HCT116 (cell line): ENCODE results near the gene RNU6-7. TPM values are rescaled to one million over a fixed set of nuclear protein-coding genes. Genes with fewer than 3 reads are reported as not detected.

Source experiments
- ATAC-seq: fragments of 200-7000 bp; cut with Tn5 transposase; 2 replicates; pipeline ENCODE4 v1.9.1; 2020; ENCODE audit warnings: mild to moderate bottlenecking, moderate library complexity
- BruUV-seq: library from RNA; stranded (reverse); fragments of 400-500 nt; replicated peaks from 2 replicates; lab custom pipeline; 2021; lab: Mats Ljungman, UMichigan
- CTCF ChIA-PET: fragments of 300-600 bp; sonication (Branson Sonifier 250); formaldehyde crosslinking; loops from one replicate; lab custom pipeline; 2021; ENCODE audit warnings: antibody characterized with exemption; lab: Charles Lee
- POLR2A ChIA-PET: fragments of 300-600, 350-600 bp; sonication (Branson Sonifier 250); formaldehyde crosslinking; loops from one replicate; lab custom pipeline; 2021; ENCODE audit warnings: antibody characterized with exemption; lab: Charles Lee
- RAD21 ChIA-PET, 2 experiments: fragments of 300-600 bp; sonication (Branson Sonifier 250); formaldehyde crosslinking; loops; one replicate each; lab custom pipeline; 2023; ENCODE audit warnings: low total read pairs in 2 of 2; ENCODE audit not compliant: uncharacterized antibody in 2 of 2, unreplicated experiment in 2 of 2, low non-redundant PET in 1 of 2; lab: Charles Lee
- DNase-seq: peaks from one replicate; pipeline ENCODE4 v3.0.0-alpha.2; 2010; ENCODE audit warnings: low read depth, low spot score
- H2AFZ ChIP-seq: fragments of 200-600 bp; shearing (Covaris generic), sonication (generic); 2 replicates; pipeline ENCODE4 v1.6.1; 2017; ENCODE audit warnings: low read depth, mixed run types, mixed read lengths, antibody characterized with exemption, low read length; ENCODE audit not compliant: poor library complexity, severe bottlenecking
- H3K27ac ChIP-seq: 2 replicates; pipeline ENCODE4 v1.5.1; 2012; ENCODE audit warnings: low read depth, low read length
- H3K27me3 ChIP-seq: fragments of 200-600 bp; sonication (generic); 2 replicates; pipeline ENCODE4 v1.6.1; 2016; ENCODE audit warnings: mixed run types, low read length, mixed read lengths; ENCODE audit not compliant: insufficient read depth
- H3K36me3 ChIP-seq, 2 experiments: fragments of 200-500 bp in 1 of 2; fragments of 200-600 bp in 1 of 2; sonication (Bioruptor generic) in 1 of 2; sonication (generic) in 1 of 2; 2 replicates each; pipeline versions ENCODE4 v1.5.1 to v1.6.1; 2014 to 2016; ENCODE audit warnings: low read length in 2 of 2, inconsistent platforms in 1 of 2, mixed read lengths in 1 of 2, mixed run types in 1 of 2; ENCODE audit not compliant: insufficient read depth in 2 of 2, control insufficient read depth in 1 of 2
- H3K4me1 ChIP-seq, 2 experiments: fragments of 200-600 bp in 1 of 2; sonication (generic) in 1 of 2; 2 replicates each; pipeline versions ENCODE4 v1.5.1 to v1.6.1; 2012 to 2017; ENCODE audit warnings: low read length in 2 of 2, inconsistent platforms in 1 of 2, mild to moderate bottlenecking in 1 of 2, mixed read lengths in 1 of 2, mixed run types in 1 of 2, moderate library complexity in 1 of 2; ENCODE audit not compliant: insufficient read depth in 2 of 2, control insufficient read depth in 1 of 2
- H3K4me2 ChIP-seq: fragments of 200-600 bp; sonication (generic); 2 replicates; pipeline ENCODE4 v1.6.1; 2017; ENCODE audit warnings: mixed run types, low read length, mixed read lengths
- H3K4me3 ChIP-seq, 2 experiments: fragments of 200-600 bp in 1 of 2; sonication (generic) in 1 of 2; replicated peaks in 1 of 2; 2 replicates each; pipeline ENCODE4 v1.5.1; 2011 to 2016; ENCODE audit warnings: low read length in 2 of 2, control low read depth in 1 of 2, low read depth in 1 of 2, mild to moderate bottlenecking in 1 of 2, mixed read lengths in 1 of 2, mixed run types in 1 of 2
- H3K79me2 ChIP-seq: fragments of 200-600 bp; sonication (generic); 2 replicates; pipeline ENCODE4 v1.6.1; 2017; ENCODE audit warnings: mild to moderate bottlenecking, mixed run types, low read length, moderate library complexity, mixed read lengths; ENCODE audit not compliant: insufficient read depth
- H3K9ac ChIP-seq: fragments of 200-600 bp; sonication (generic); 2 replicates; pipeline ENCODE4 v1.6.1; 2016; ENCODE audit warnings: low read length, mixed read lengths
- H3K9me2 ChIP-seq: fragments of 200-600 bp; sonication (generic), shearing (Covaris generic); 2 replicates; pipeline ENCODE4 v1.6.1; 2017; ENCODE audit warnings: mixed run types, mild to moderate bottlenecking, moderate library complexity; ENCODE audit not compliant: insufficient read depth
- H3K9me3 ChIP-seq, 2 experiments: fragments of 200-500 bp in 1 of 2; fragments of 200-600 bp in 1 of 2; sonication (Bioruptor generic) in 1 of 2; sonication (generic) in 1 of 2; 2 replicates each; pipeline ENCODE4 v1.6.1; 2014 to 2017; ENCODE audit warnings: low read length in 2 of 2, mixed read lengths in 2 of 2, inconsistent platforms in 1 of 2, low read depth in 1 of 2, mild to moderate bottlenecking in 1 of 2, mixed run types in 1 of 2, moderate library complexity in 1 of 2; ENCODE audit not compliant: control insufficient read depth in 1 of 2, insufficient read depth in 1 of 2
- H4K20me1 ChIP-seq: fragments of 200-600 bp; sonication (generic), shearing (Covaris generic); 2 replicates; pipeline ENCODE4 v1.6.1; 2017; ENCODE audit warnings: mixed run types, mild to moderate bottlenecking, moderate library complexity; ENCODE audit not compliant: insufficient read depth
- ATF3 ChIP-seq: IDR thresholded peaks from 2 replicates; pipeline ENCODE4 v1.6.1; 2012
- EGR1 ChIP-seq: IDR thresholded peaks from 2 replicates; pipeline ENCODE4 v1.6.1; 2012; ENCODE audit warnings: low read depth
- ELF1 ChIP-seq: IDR thresholded peaks from 2 replicates; pipeline ENCODE4 v1.6.1; 2012; ENCODE audit warnings: low read depth, borderline replicate concordance
- FOSL1 ChIP-seq: IDR thresholded peaks from 2 replicates; pipeline ENCODE4 v1.6.1; 2012; ENCODE audit warnings: low read depth
- POLR2A ChIP-seq: IDR thresholded peaks from 2 replicates; pipeline ENCODE4 v1.7.0; 2011; ENCODE audit warnings: borderline replicate concordance; ENCODE audit not compliant: insufficient read depth, insufficient read length; ENCODE audit errors: extremely low read depth
- RAD21 ChIP-seq: IDR thresholded peaks from 2 replicates; pipeline ENCODE4 v1.6.1; 2012; ENCODE audit warnings: low read depth, mild to moderate bottlenecking
- REST ChIP-seq: IDR thresholded peaks from 2 replicates; pipeline ENCODE4 v1.6.1; 2012; ENCODE audit warnings: low read depth
- SIN3A ChIP-seq: IDR thresholded peaks from 2 replicates; pipeline ENCODE4 v1.6.1; 2012; ENCODE audit warnings: low read depth
- SRF ChIP-seq: IDR thresholded peaks from 2 replicates; pipeline ENCODE4 v1.6.1; 2012; ENCODE audit warnings: low read depth
- ZBTB33 ChIP-seq: IDR thresholded peaks from 2 replicates; pipeline ENCODE4 v1.6.1; 2011; ENCODE audit warnings: mild to moderate bottlenecking, low read length, moderate library complexity; ENCODE audit not compliant: insufficient replicate concordance; ENCODE audit errors: extremely low read depth
- ZFX ChIP-seq: fragments of 450-650 bp; IDR thresholded peaks from 2 replicates; pipeline ENCODE4 v1.6.1; 2017
- intact Hi-C: fragments of 100-400 bp; cut with micrococcal nuclease; formaldehyde crosslinking; loops from 2 replicates; pipeline ENCODE4 v1.10.0; 2022
- total RNA-seq: library from RNA; stranded (reverse); gene quantifications from one replicate; pipeline ENCODE4 v1.2.1, GENCODE V29; 2021; ENCODE audit not compliant: unreplicated experiment

RNU6-7 gene
- total RNA-seq, 1 experiment from 2014 or later, result not detected

GRCh38 chr14:32193532-32193931, 8.3 kb upstream of the RNU6-7 start (continued):
- TF ChIP-seq REST (no peak), POLR2A (no peak), EGR1 (no peak), SRF (no peak), ATF3 (no peak), SIN3A (no peak)

GRCh38 chr14:32195636-32196035, 6.2 kb upstream of the RNU6-7 start:
- ChIA-PET POLR2A (no interaction called here), CTCF (no interaction called here), RAD21 (no interaction called here)
- Histone ChIP-seq H3K9ac (no peak overlapping the region), H3K27me3 (no peaks in the 10 kb centered on the region), H3K36me3 (no peaks in the 10 kb centered on the region), H2AFZ (no peak overlapping the region), H3K27ac (no peak overlapping the region), H3K79me2 (no peaks in the 10 kb centered on the region), H4K20me1 (no peaks in the 10 kb centered on the region), H3K9me3 (no peaks in the 10 kb centered on the region), H3K9me2 (no peaks in the 10 kb centered on the region), H3K4me1 (no peaks in the 10 kb centered on the region), H3K4me2 (no peak overlapping the region), H3K4me3 (no peak overlapping the region)
- BruUV-seq, result no TSS peak
- ATAC-seq, result no peak
- no peak for DNase-seq
- TF ChIP-seq SIN3A, result no peak
- TF ChIP-seq ZBTB33, result no peak
- TF ChIP-seq RAD21, result no peak
- TF ChIP-seq FOSL1, result no peak
- TF ChIP-seq ZFX, result no peak
- TF ChIP-seq EGR1, result no peak
- TF ChIP-seq ELF1, result no peak
- intact Hi-C loops, result no loop called here
